ENCODE results near the gene CXCL1.

DNA sequence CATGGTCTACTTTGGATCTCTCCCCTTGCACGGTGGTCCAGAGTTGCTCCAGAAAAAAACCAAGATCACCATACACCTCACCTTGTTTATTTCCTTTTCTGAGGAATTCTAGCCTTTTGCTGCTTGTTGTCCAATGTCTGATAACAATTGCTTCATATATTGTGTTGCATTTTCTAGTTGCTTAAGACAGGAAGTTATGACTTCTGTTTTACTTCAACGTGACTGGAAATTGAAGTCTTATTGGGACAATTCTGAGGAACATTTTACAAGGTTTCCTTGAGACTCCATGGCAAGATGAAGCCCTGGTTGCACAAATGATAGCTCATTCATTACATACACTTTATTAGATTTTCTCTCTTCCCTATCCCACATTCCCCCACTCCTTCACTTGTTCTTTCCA lies 5.2 kb downstream of the CXCL1 start:
- TF ChIP-seq NFE2L1 (CRISPR knock-in tag; IDR thresholded peaks at IDR 0.05) (no peak), ELF4 (CRISPR knock-in tag; IDR thresholded peaks at IDR 0.05; ENCODE audit: low read depth) (no peak), JUN (CRISPR knock-in tag; IDR thresholded peaks at IDR 0.05) (no peak), MAX (CRISPR knock-in tag; IDR thresholded peaks at IDR 0.05) (no peak)
- TF ChIP-seq, protein P1, sequence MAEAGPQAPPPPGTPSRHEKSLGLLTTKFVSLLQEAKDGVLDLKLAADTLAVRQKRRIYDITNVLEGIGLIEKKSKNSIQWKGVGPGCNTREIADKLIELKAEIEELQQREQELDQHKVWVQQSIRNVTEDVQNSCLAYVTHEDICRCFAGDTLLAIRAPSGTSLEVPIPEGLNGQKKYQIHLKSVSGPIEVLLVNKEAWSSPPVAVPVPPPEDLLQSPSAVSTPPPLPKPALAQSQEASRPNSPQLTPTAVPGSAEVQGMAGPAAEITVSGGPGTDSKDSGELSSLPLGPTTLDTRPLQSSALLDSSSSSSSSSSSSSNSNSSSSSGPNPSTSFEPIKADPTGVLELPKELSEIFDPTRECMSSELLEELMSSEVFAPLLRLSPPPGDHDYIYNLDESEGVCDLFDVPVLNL (CRISPR knock-in tag; IDR thresholded peaks at IDR 0.05; ENCODE audit: borderline replicate concordance, low read depth), result no peak
- TF ChIP-seq, protein P2, sequence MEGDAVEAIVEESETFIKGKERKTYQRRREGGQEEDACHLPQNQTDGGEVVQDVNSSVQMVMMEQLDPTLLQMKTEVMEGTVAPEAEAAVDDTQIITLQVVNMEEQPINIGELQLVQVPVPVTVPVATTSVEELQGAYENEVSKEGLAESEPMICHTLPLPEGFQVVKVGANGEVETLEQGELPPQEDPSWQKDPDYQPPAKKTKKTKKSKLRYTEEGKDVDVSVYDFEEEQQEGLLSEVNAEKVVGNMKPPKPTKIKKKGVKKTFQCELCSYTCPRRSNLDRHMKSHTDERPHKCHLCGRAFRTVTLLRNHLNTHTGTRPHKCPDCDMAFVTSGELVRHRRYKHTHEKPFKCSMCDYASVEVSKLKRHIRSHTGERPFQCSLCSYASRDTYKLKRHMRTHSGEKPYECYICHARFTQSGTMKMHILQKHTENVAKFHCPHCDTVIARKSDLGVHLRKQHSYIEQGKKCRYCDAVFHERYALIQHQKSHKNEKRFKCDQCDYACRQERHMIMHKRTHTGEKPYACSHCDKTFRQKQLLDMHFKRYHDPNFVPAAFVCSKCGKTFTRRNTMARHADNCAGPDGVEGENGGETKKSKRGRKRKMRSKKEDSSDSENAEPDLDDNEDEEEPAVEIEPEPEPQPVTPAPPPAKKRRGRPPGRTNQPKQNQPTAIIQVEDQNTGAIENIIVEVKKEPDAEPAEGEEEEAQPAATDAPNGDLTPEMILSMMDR (IDR thresholded peaks at IDR 0.05), result no peak

All from WTC11 (cell line).